NCI-H2196 treated with DMSO at 0.1 percent for 48 hours (cell line): ENCODE results near the gene CLDN17.

Experiments
- DNase-seq: peaks from one replicate; lab custom pipeline; 2025; ENCODE audit not compliant: unreplicated experiment; lab: John Stamatoyannopoulos, UW

Gene CLDN17

GRCh38 chr21:30126576-30126975 is 40.0 kb downstream of the CLDN17 start:
- DNase-seq = no peak

- no peak for DNase-seq
Measured at GRCh38 chr21:30117631-30118030, 49.0 kb downstream of the CLDN17 start.

GRCh38 chr21:30116479-30116878 is 50.1 kb downstream of the CLDN17 start:
- DNase-seq = no peak
